HG03060 (cell line): ENCODE data around the gene LRRC74B.
"Not testable (repeated sequence)": the region's sequence is repeated elsewhere in the genome, so short reads cannot be mapped to it uniquely, and the experiment has no call there.

Experiments used
- ATAC-seq: cut with Tn5 transposase; IDR thresholded peaks from one replicate; pipeline ENCODE4 v1.9.1; 2021; ENCODE audit warnings: low read depth, moderate number of reproducible peaks; ENCODE audit not compliant: unreplicated experiment

The LRRC74B gene

DNA sequence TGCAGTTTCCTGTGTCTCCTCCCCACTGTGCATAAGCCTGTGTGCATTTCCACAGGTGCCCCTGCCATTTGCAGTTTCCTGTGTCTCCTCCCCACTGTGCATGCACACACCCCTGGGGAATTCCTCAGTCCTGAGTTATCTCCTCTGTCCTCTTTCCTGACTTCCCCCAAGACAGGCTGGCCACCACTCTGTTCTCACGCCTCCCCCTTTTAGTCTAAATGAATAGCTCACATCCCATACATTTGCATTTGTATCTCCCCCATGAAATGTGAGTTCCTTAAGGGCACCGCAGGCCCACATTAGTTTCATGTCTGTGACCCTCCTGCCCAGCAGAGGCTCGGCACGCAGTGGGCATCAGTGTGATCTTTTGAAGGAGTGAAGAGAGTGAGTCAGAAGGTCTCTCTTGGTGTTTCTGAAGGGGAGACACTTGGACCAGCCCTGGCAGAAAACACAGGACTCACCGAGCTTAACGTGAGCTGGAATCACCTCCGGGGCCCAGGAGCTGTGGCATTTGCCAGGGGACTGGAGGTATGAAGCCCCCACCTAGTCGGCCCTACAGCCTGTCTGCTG is 6.2 kb downstream of the LRRC74B start:
- no peak for ATAC-seq

DNA sequence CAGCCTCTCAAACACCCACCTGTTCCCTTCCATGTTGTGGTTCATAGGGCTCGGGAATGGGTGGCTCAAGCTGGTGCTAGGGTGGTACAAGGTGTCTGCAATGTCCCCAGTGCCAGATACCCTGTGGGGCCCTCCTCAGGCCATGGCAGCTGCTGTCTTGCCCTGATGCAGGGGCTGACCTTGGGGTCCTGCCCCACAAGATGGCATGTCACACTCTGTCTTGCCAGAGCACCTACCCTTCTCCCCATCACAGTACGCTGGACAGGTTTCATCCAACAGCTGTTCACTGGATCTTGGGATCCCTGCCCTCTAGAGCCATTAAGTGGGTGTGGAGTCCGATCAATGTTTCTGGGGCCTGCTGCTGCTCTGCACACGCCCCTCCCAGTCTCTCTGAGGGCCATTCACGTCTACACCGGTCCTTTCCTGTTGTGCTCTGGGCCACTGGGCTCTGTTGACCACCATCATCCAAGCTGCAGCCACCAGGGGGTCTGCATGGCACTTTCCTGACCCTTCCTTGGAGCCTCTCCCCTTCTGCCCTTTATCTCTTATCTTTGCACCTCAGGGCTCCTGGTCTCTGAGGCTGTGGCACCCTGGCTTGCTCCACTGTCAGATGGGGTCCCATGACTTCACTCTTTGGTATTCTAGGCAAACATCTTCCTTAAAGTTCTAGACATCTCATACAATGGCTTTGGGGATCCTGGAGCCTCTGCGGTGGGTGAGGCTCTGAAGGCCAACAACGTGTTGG is 7.1 kb downstream of the LRRC74B start:
- ATAC-seq, result no peak

GRCh38 chr22:21054046-21054713 is 8.4 kb downstream of the LRRC74B start:
- ATAC-seq, result no peak

DNA sequence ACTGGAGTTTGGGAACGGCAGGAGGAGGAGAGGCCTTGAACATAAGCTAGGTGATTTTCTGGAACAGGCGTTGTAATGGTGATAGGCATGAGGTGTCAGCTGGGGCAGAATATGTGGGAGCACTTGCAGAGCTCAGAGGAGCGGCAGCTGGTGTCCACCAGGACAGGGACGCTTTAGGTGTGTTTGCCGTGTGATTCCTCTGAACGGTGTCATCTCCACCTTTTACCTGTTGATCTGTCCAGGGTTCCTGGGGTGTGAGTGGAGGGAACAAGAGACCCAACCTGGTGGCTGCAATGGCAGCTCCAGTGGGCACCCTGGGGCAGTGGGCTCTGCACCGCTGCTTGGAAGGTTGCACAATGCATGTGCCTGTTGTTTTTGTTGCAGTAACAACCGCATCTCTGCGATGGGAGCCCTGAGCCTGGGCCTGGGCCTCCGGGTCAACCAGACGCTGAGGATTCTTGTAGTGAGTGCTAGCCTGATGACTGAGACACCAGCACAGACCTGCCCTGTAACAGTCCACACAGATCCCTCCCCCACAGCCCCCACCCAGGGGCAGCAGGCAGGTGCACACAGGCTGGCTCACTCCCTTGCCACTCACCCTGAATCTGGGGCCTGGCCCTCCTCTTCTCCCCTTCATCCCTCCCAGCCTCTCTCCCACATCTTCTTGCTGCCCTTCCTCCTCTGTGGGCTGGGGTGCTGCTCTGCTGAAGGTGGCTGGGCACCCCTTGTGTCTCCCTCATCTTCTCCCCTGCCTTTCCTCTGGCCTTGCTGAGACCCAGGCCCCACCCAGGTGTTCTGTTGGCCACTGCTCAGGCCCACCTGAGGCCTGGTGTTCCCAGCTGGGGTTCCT is 9.2 kb downstream of the LRRC74B start:
- ATAC-seq, result no peak

GRCh38 chr22:21055564-21055834 is 9.8 kb downstream of the LRRC74B start:
- ATAC-seq, result no peak

DNA sequence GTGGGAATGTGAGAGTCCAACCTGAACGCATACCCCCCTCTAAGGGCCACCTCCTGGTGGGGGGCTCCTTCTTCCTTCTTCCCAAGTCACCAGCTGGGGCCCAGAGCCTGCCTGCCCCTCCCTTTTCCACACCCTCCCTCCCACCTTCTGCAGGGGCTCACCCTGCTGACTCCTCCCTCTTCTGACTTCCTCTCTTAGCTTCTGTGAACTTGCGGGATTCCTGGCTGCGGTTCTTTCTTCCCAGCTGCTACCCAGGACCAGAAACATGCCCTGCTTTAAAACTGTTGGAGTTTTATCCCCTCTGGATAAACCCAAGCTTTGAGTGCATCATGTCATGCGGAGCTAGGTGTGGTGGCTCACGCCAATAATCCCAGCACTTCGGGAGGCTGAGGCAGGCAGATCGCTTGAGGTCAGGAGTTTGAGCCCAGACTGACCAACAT is 10.2 kb downstream of the LRRC74B start:
- no peak for ATAC-seq

DNA sequence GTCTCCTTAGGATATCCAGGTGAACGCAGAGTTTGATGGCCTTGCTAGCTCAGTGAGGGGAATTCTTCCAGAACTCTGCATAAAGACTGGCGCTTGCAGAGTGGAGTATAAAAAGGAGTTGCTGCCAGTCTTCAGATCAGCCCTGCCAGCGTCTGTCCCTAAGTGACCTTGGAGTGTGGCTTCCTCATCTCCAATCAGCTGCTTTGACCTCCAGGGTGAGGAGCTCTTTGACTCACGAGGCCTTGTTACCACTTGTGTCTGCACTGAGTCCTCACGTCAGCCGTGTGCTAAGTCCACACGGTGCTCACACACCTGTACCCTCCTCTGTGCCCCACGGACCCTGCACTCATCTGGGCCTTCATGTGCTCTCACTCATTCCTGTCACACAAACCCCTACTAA is 14.6 kb downstream of the LRRC74B start:
- ATAC-seq, result not testable (repeated sequence)

DNA sequence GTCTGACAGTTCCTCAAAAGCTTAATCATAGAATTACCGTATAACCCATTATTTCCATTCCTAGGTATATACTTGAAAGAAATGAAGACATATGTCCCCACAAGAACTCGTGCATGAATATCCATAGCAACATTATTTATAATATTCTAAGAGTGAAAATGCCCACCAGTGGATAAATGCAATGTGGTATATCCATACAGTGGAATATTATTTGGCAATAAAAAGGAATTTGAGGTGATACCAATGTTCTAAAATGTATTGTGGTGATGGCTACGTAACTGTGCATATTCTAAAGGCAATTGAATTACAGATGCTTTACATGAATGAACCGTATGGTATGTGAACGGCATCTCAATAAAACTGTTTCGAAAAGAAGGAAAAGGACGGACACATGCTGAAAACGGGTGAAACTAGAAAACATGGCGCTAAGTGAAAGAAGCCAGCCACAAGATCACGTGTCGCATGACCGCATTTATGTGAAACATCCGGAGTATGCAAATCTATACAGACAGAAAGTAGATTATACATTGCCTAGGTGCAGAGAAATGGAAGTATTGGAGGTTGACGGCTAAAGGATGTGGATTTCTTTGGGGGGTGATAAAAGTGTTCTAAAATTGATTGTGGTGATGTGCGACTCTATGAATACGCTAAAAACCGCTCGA is 16.0 kb downstream of the LRRC74B start:
- ATAC-seq, result not testable (repeated sequence)

GRCh38 chr22:21064425-21064824 is 18.7 kb downstream of the LRRC74B start:
- not testable (repeated sequence) for ATAC-seq

GRCh38 chr22:21064917-21065864 is 19.4 kb downstream of the LRRC74B start:
- ATAC-seq, result no peak

DNA sequence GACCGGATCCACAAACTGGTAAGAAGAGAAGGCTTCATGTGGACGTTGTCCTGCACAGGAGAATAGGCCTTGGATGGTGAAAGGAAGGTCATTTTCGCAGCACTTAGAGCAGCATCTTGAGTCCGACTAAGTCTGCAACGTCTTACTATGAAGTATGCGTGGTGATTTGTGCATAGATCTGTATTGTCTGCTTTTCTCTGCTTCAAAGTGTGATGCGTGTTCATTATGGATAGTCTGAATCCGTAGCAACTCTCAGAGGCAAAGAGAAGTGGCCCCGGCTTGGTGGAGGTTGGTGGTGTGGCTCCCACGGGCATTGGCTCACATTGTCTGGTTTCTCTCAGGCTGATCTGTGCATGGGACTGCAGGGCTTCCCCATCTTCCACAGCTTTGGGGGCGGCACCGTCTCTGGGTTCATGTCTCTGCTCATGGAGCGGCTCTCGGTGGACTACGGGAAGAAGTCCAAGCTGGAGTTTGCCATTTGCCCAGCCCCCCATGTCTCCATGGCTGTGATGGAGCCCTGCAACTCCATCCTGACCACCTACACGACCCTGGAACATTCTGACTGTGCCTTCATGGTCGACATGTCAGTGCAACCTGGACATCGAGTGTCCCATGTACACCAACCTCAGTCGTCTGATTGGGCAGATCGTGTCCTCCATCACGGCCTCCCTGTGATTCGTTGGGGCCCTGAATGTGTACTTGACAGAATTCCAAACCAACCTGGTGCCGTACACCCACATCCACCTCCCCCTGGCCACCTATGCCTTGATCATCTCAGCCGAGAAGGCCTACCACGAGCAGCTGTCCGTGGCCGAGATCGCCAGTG is 21.5 kb downstream of the LRRC74B start:
- ATAC-seq, result no peak

- no peak for ATAC-seq
These were observed 22.3 kb downstream of the LRRC74B start for GRCh38 chr22:21067901-21068680.

DNA sequence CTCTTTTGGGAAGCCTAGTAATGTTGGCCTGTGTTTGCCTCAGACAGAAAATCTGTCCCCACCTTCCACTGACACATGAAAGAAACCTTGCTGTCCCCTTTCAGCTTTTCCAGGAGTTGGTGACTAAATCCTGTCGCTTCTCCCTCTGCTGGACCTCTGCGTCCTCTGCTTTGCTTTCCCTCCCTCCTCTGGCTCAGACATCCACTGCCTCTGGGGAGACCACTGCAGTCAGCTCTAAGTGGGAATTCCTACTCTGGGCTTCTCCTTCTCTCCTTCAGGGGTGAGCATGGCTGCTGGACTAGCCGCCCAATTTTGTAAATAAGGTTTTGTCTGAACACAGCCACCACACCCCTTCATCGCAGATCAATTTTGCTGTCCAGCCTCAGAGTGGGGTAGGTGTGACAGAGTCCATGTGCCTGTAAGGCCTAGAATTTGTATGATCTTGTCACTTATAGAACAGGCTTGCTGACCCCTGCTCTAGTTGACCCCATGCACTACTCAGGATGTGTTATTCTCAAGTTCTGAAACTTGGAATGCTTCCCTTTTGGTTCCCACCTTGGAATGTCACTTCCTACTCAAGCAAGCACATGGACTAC is 23.0 kb downstream of the LRRC74B start:
- ATAC-seq, result no peak

GRCh38 chr22:21069375-21069774 is 23.6 kb downstream of the LRRC74B start:
- no peak for ATAC-seq

- ATAC-seq, result no peak
These were observed 25.2 kb downstream of the LRRC74B start for GRCh38 chr22:21070690-21071615.

DNA sequence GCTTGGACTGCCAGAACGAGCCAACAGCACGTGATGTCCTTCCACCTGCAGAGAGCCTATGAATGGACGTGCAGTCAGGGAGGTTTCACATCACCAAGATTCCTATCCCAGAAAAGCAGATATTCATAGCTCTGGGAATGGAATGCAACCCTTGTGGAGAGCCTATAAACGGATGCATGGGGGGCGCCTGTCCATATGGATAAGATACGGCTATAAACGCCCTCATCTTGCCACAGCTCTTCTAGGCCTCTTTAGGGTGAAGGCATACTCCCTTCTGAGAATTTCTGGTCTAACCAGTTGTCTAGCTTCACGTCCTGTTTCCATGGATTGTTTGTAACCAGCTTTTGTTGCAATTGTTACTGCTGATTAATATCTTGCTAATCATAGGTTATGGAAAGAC is 26.1 kb downstream of the LRRC74B start:
- not testable (repeated sequence) for ATAC-seq
